ENCODE results near the gene DCHS2. TPM values are rescaled to one million over a fixed set of nuclear protein-coding genes. Genes with fewer than 3 reads are reported as not detected.

Gene DCHS2
- total RNA-seq, 2 experiments from 2014 or later = 0.16 to 0.22 TPM

DNA sequence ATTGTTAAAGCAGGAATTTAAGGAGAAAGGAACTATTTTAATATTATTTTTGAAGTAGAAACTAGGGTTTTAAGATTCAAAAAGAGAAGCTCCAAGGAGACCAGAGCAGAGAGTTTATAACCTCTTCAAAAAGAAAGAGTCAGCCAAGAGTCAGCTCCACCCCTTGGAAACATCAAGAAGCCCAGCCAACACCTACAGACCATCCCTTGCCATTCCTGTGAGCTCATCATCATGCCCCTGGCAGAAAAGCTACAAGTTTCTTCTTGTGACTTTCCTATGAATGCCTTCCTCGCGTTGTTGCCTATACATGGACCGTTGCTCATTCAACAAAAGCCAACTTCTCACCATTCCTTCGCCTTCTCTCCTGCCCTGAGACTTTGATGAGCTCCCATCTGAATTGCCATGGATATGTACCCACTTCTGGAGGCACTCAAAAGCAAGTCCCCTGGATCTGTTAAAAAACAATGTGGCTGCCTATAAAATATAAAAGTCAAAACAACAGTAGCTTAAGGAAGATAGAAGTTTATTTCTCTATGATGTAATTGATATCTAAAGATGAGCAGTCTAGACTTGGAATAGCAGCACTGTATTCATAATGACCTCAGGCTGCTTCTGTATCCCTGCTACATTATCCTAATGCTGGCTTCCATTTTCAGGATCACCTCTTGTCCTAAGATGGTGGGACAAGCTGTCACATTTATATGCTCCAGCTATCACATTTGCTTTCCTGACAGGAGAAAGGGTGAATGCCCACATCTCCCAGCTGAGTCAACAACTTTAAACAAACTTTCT is 38.3 kb upstream of the DCHS2 start:
- TF ChIP-seq, protein P1, sequence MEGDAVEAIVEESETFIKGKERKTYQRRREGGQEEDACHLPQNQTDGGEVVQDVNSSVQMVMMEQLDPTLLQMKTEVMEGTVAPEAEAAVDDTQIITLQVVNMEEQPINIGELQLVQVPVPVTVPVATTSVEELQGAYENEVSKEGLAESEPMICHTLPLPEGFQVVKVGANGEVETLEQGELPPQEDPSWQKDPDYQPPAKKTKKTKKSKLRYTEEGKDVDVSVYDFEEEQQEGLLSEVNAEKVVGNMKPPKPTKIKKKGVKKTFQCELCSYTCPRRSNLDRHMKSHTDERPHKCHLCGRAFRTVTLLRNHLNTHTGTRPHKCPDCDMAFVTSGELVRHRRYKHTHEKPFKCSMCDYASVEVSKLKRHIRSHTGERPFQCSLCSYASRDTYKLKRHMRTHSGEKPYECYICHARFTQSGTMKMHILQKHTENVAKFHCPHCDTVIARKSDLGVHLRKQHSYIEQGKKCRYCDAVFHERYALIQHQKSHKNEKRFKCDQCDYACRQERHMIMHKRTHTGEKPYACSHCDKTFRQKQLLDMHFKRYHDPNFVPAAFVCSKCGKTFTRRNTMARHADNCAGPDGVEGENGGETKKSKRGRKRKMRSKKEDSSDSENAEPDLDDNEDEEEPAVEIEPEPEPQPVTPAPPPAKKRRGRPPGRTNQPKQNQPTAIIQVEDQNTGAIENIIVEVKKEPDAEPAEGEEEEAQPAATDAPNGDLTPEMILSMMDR (IDR thresholded peaks at IDR 0.05) = no peak
- Histone ChIP-seq H3K36me3 (ENCODE audit: insufficient read depth, low read length) (no peaks in the 10 kb centered on the region), H3K4me1 (ENCODE audit: insufficient read depth, low read length) (no peaks in the 10 kb centered on the region), H3K9me3 (ENCODE audit: control insufficient read depth in 1 of 2, insufficient read depth in 1 of 2, low read length in 2 of 2) (no peaks in the 10 kb centered on the region), H3K27me3 (ENCODE audit: control insufficient read depth in 1 of 2, insufficient read depth in 2 of 2, low read length in 2 of 2) (no peaks in the 10 kb centered on the region), H3K4me3 (ENCODE audit: low read length) (no peak overlapping the region), H3K27ac (ENCODE audit: low read depth in 1 of 2, low read length in 2 of 2) (no peak overlapping the region)
- no peaks in the 10 kb centered on the region for H3K4me1 Mint-ChIP-seq (ENCODE audit: low read depth)
- H3K9me3 Mint-ChIP-seq = no peaks in the 10 kb centered on the region
- no peaks in the 10 kb centered on the region for H3K36me3 Mint-ChIP-seq (ENCODE audit: low read depth)
- ChIA-PET CTCF (interaction anchor here (1.8 kb wide), 1 partner anchor 20 kb away, joined by 3 read pairs; no protein-coding TSS in a partner anchor), POLR2A (no interaction called here)
- intact Hi-C loops (cut with DNase I, micrococcal nuclease) = no loop called here
- no peak for ATAC-seq (ENCODE audit: poor library complexity)
- no peak overlapping the region for H3K4me3 Mint-ChIP-seq
- DNase-seq = no peak
- no peak overlapping the region for H3K27ac Mint-ChIP-seq
- H3K27me3 Mint-ChIP-seq = peaks cover 19% of the 10 kb centered on the region

DNA sequence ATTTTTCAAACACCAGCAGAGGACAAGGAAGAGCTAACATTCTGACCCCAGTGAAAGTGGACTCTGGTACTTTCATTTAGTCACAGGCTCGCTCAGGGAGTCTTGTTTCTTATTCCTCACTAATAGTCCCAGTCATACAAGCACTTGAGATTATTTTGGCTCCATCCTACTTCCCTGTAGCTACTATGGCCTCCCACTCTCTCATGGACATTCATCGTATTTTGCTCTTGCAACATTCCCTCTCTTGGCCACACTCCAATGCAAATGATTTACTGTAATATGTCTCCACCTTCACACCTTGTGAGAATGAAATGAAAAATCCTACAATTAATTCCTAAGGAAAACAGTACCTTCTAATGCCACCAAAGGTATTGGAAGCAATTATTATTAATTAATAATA is 37.3 kb upstream of the DCHS2 start:
- intact Hi-C loops (cut with DNase I, micrococcal nuclease) = no loop called here
- H3K4me3 Mint-ChIP-seq = no peak overlapping the region
- no peak for DNase-seq

DNA sequence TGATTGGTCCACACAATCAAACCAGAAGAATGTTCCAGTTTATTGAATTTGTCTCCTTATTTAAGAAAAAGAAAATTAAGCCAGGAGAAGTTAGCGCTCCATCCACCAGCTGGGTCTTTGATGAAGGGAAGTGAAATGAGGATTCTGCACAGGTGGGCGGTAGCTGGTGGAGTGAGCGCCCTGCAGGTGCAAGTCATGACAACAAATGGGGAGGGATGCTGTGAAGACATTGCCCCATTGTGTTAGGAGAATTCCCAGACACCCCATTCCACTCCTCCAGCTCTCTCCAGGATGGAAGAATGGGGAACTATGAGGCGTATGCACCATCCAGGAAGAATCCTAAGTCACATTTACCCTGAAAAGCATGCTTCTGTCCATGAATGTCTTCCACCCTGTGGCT is 35.7 kb upstream of the DCHS2 start:
- TF ChIP-seq, protein P1 (IDR thresholded peaks at IDR 0.05) = no peak
- Histone ChIP-seq H3K27ac (ENCODE audit: low read depth in 1 of 2, low read length in 2 of 2) (no peak overlapping the region), H3K27me3 (ENCODE audit: control insufficient read depth in 1 of 2, insufficient read depth in 2 of 2, low read length in 2 of 2) (peaks cover 0 to 7% of the 10 kb centered on the region in 2 experiments), H3K4me1 (ENCODE audit: insufficient read depth, low read length) (no peaks in the 10 kb centered on the region), H3K36me3 (ENCODE audit: insufficient read depth, low read length) (no peaks in the 10 kb centered on the region), H3K4me3 (ENCODE audit: low read length) (no peak overlapping the region), H3K9me3 (ENCODE audit: control insufficient read depth in 1 of 2, insufficient read depth in 1 of 2, low read length in 2 of 2) (no peaks in the 10 kb centered on the region)
- intact Hi-C loops (cut with DNase I, micrococcal nuclease) = no loop called here
- no peaks in the 10 kb centered on the region for H3K36me3 Mint-ChIP-seq (ENCODE audit: low read depth)
- H3K4me3 Mint-ChIP-seq = no peak overlapping the region
- POLR2A ChIA-PET = no interaction called here
- no peaks in the 10 kb centered on the region for H3K4me1 Mint-ChIP-seq (ENCODE audit: low read depth)
- no peaks in the 10 kb centered on the region for H3K9me3 Mint-ChIP-seq
- peaks cover 32% of the 10 kb centered on the region for H3K27me3 Mint-ChIP-seq
- no peak for ATAC-seq (ENCODE audit: poor library complexity)
- DNase-seq = no peak
- H3K27ac Mint-ChIP-seq = no peak overlapping the region
- CTCF ChIA-PET = no interaction called here

More for the DNA sequence above, 37.3 kb upstream of the DCHS2 start:
- ChIA-PET CTCF (interaction anchor here (1.8 kb wide), 1 partner anchor 21 kb away, joined by 3 read pairs; no protein-coding TSS in a partner anchor), POLR2A (no interaction called here)
- H3K9me3 Mint-ChIP-seq = no peaks in the 10 kb centered on the region
- Histone ChIP-seq H3K4me1 (ENCODE audit: insufficient read depth, low read length) (no peaks in the 10 kb centered on the region), H3K9me3 (ENCODE audit: control insufficient read depth in 1 of 2, insufficient read depth in 1 of 2, low read length in 2 of 2) (no peaks in the 10 kb centered on the region), H3K4me3 (ENCODE audit: low read length) (no peak overlapping the region), H3K27me3 (ENCODE audit: control insufficient read depth in 1 of 2, insufficient read depth in 2 of 2, low read length in 2 of 2) (peaks cover 0 to 7% of the 10 kb centered on the region in 2 experiments), H3K36me3 (ENCODE audit: insufficient read depth, low read length) (no peaks in the 10 kb centered on the region), H3K27ac (ENCODE audit: low read depth in 1 of 2, low read length in 2 of 2) (no peak overlapping the region)
- no peak overlapping the region for H3K27ac Mint-ChIP-seq
- H3K27me3 Mint-ChIP-seq = peaks cover 22% of the 10 kb centered on the region
- H3K36me3 Mint-ChIP-seq (ENCODE audit: low read depth) = no peaks in the 10 kb centered on the region
- no peak for ATAC-seq (ENCODE audit: poor library complexity)
- no peaks in the 10 kb centered on the region for H3K4me1 Mint-ChIP-seq (ENCODE audit: low read depth)
- TF ChIP-seq, protein P1 (IDR thresholded peaks at IDR 0.05) = no peak
